ENCODE data around the gene TPPP3. TPM values are rescaled to one million over a fixed set of nuclear protein-coding genes. Genes with fewer than 3 reads are reported as not detected.

Gene TPPP3
- total RNA-seq, 2 experiments from 2014 or later = not detected

DNA sequence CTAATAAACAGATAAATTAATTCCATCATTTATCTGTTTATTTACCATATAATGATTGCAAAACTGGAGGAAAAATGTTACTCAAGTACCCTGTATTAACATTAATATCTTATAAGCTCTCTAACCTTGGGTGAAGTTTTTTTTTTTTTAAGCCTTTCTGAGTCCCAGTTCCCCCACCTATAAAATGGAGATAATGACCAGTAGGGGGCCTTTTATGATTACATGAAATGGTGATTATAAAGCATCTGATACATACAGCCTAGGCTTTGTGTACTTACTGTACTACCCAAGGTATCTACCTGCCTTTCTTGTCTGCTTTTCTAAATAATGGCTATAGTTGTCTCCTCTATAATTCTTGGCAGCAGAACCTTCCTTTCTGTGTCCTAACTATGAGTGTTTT, 44.1 kb downstream of the TPPP3 start:
- ATAC-seq (peak; percentile 80), DNase-seq (no peak)
- Mint-ChIP-seq H3K27me3 (ENCODE audit: low read depth) (peaks cover 14% of the 10 kb centered on the region), H3K4me3 (no peak overlapping the region), H3K4me1 (ENCODE audit: low read depth) (no peaks in the 10 kb centered on the region), H3K9me3 (ENCODE audit: insufficient read depth) (no peaks in the 10 kb centered on the region), H3K36me3 (ENCODE audit: low read depth) (no peaks in the 10 kb centered on the region), H3K27ac (no peak overlapping the region)
- ChIA-PET POLR2A (no interaction called here), CTCF (interaction anchor here (1.0 to 2.4 kb wide), 3 partner anchors 9 to 53 kb away, joined by 3 to 7 read pairs (median 5); no protein-coding TSS in a partner anchor)

GRCh38 chr16:67346341-67346740, 47.0 kb downstream of the TPPP3 start:
- Mint-ChIP-seq H3K4me3 (no peak overlapping the region), H3K4me1 (ENCODE audit: low read depth) (no peaks in the 10 kb centered on the region), H3K36me3 (ENCODE audit: low read depth) (no peaks in the 10 kb centered on the region), H3K27me3 (ENCODE audit: low read depth) (peaks cover 17% of the 10 kb centered on the region), H3K9me3 (ENCODE audit: insufficient read depth) (no peaks in the 10 kb centered on the region), H3K27ac (no peak overlapping the region)
- POLR2A ChIA-PET = no interaction called here
- no peak for DNase-seq
- CTCF ChIA-PET = interaction anchor here (0.8 to 2.0 kb wide), 5 partner anchors 20 to 201 kb away, joined by 3 to 7 read pairs (median 4); partner anchors contain the start of genes KCTD19, LRRC36 and ZDHHC1
- no peak for ATAC-seq

DNA sequence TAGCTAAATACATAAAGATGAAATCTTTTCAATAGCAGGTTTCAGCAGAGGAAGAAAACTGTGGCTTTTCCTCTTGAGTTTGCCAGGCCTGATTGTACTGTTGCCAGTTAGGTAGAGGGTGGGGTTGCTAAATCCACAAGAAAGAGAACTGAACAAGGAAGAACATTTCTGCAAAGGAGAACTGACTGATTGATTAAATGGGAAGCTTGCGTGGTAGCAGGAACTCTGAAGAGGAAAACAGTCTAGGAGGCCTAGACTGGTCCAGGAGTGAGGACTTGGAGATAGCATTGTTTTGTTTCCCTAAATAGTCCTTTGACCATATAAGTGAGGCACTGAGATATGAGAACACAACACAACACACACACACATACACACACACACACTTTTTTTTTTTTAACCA, 47.9 kb downstream of the TPPP3 start:
- ATAC-seq = no peak
- POLR2A ChIA-PET = no interaction called here
- no peaks in the 10 kb centered on the region for H3K36me3 Mint-ChIP-seq (ENCODE audit: low read depth)
- H3K4me3 Mint-ChIP-seq = no peak overlapping the region
- H3K9me3 Mint-ChIP-seq (ENCODE audit: insufficient read depth) = no peaks in the 10 kb centered on the region
- DNase-seq = no peak
- CTCF ChIA-PET = interaction anchor here (1.5 to 1.9 kb wide), 2 partner anchors 102 to 202 kb away, joined by 4 to 5 read pairs; no protein-coding TSS in a partner anchor
- H3K27me3 Mint-ChIP-seq (ENCODE audit: low read depth) = peaks cover 17% of the 10 kb centered on the region
- no peak overlapping the region for H3K27ac Mint-ChIP-seq
- no peaks in the 10 kb centered on the region for H3K4me1 Mint-ChIP-seq (ENCODE audit: low read depth)

GRCh38 chr16:67342616-67343015, 50.7 kb downstream of the TPPP3 start:
- no peak overlapping the region for H3K27ac Mint-ChIP-seq
- no peaks in the 10 kb centered on the region for H3K4me1 Mint-ChIP-seq (ENCODE audit: low read depth)
- no peak for ATAC-seq
- ChIA-PET CTCF (interaction anchor here (1.1 kb wide), 1 partner anchor 82 kb away, joined by 3 read pairs; no protein-coding TSS in a partner anchor), POLR2A (no interaction called here)
- no peak overlapping the region for H3K4me3 Mint-ChIP-seq
- DNase-seq = no peak
- peaks cover 17% of the 10 kb centered on the region for H3K27me3 Mint-ChIP-seq (ENCODE audit: low read depth)
- no peaks in the 10 kb centered on the region for H3K36me3 Mint-ChIP-seq (ENCODE audit: low read depth)
- H3K9me3 Mint-ChIP-seq (ENCODE audit: insufficient read depth) = no peaks in the 10 kb centered on the region

GRCh38 chr16:67341250-67341649, 52.0 kb downstream of the TPPP3 start:
- ATAC-seq = no peak
- no peak for DNase-seq
- ChIA-PET POLR2A (no interaction called here), CTCF (no interaction called here)
- Mint-ChIP-seq H3K4me1 (ENCODE audit: low read depth) (no peaks in the 10 kb centered on the region), H3K27ac (no peak overlapping the region), H3K27me3 (ENCODE audit: low read depth) (peaks cover 15% of the 10 kb centered on the region), H3K36me3 (ENCODE audit: low read depth) (no peaks in the 10 kb centered on the region), H3K4me3 (no peak overlapping the region), H3K9me3 (ENCODE audit: insufficient read depth) (no peaks in the 10 kb centered on the region)

Other genes starting within 250 kb of the TPPP3 start
- 1 to 10 TPM; 6.6 to 7.2 TPM for gene B3GNT9, start 242.5 kb downstream of the TPPP3 start, total RNA-seq
- 10 to 100 TPM; 39.2 to 40.7 TPM for gene TRADD, start 233.6 kb downstream of the TPPP3 start, total RNA-seq
- gene FBXL8, start 233.5 kb downstream of the TPPP3 start, total RNA-seq = 10 to 100 TPM; 22.7 to 24.8 TPM
- 10 to 100 TPM; 31.5 to 34.4 TPM for gene HSF4, start 228.8 kb downstream of the TPPP3 start, total RNA-seq
- 1 to 10 TPM; 7.4 to 8.2 TPM for gene NOL3, start 223.0 kb downstream of the TPPP3 start, total RNA-seq
- gene MATCAP1, start 209.5 kb downstream of the TPPP3 start, total RNA-seq = 10 to 100 TPM; 43.3 to 48.2 TPM
- not detected for gene EXOC3L1, start 203.4 kb downstream of the TPPP3 start, total RNA-seq
- 100 to 1,000 TPM; 134 to 138 TPM for gene E2F4, start 201.3 kb downstream of the TPPP3 start, total RNA-seq
- 1 to 10 TPM; 7.2 to 8.0 TPM for gene ELMO3, start 194.4 kb downstream of the TPPP3 start, total RNA-seq
- gene TMEM208, start 166.4 kb downstream of the TPPP3 start, total RNA-seq = 10 to 100 TPM; 33.7 TPM
- gene FHOD1, start 146.0 kb downstream of the TPPP3 start, total RNA-seq = 100 to 1,000 TPM in 1 of 2 experiments, 10 to 100 TPM in 1; 93.4 to 101 TPM
- gene SLC9A5, start 144.5 kb downstream of the TPPP3 start, total RNA-seq = 1 to 10 TPM; 3.1 to 4.1 TPM
- gene PLEKHG4, start 114.0 kb downstream of the TPPP3 start, total RNA-seq = 10 to 100 TPM; 13.6 to 16.3 TPM
- 1 to 10 TPM in 1 of 2 experiments, under 1 TPM in 1; 0.65 to 1.1 TPM for gene KCTD19, start 66.8 kb downstream of the TPPP3 start, total RNA-seq
- gene LRRC36, start 66.7 kb downstream of the TPPP3 start, total RNA-seq = not detected
- gene ZDHHC1, start 23.0 kb upstream of the TPPP3 start, total RNA-seq = under 1 TPM in 1 of 2 experiments, not detected in 1; 0.26 TPM
- gene HSD11B2, start 37.6 kb upstream of the TPPP3 start, total RNA-seq = not detected
- 10 to 100 TPM; 52.7 to 58.1 TPM for gene ATP6V0D1, start 87.7 kb upstream of the TPPP3 start, total RNA-seq
- gene AGRP, start 90.0 kb upstream of the TPPP3 start, total RNA-seq = not detected
- 10 to 100 TPM; 10.6 to 13.7 TPM for gene RIPOR1, start 135.3 kb upstream of the TPPP3 start, total RNA-seq
- 10 to 100 TPM; 77.4 to 79.8 TPM for gene CTCF, start 169.0 kb upstream of the TPPP3 start, total RNA-seq